Activated CD8-positive, alpha-beta memory T cell treated with anti-CD3 and anti-CD28 coated beads for 4 hours (primary cell): Measurements from ENCODE around the gene VPS35L.
"Not testable (repeated sequence)": the region's sequence is repeated elsewhere in the genome, so short reads cannot be mapped to it uniquely, and the experiment has no call there.

Experiments used
- DNase-seq, 2 donors: peaks; one replicate each; pipeline ENCODE4 v3.0.0-alpha.2; 2020; ENCODE audit warnings: low read depth in 2 of 2

Gene VPS35L

DNA sequence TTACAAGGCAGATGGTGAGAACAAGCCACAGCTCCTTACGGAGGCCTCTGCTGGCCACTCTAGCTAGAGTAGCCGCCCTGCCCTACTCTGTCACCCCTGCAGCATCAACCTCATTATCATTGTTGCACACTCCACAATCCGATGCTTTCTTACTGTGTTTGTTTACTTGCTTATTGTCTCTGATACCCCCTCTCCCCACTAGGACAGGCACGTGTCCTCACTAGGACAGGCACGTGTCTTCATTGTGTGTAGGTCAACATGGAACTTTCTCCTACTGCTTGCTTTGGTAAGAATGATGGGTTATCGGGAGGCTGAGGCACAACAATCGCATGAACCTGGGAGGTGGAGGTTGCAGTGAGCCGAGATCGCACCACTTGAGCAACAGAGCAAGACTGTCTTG is 98.6 kb downstream of the VPS35L start:
- no peak for DNase-seq

GRCh38 chr16:19655242-19655777 is 99.8 kb downstream of the VPS35L start:
- DNase-seq = no peak

DNA sequence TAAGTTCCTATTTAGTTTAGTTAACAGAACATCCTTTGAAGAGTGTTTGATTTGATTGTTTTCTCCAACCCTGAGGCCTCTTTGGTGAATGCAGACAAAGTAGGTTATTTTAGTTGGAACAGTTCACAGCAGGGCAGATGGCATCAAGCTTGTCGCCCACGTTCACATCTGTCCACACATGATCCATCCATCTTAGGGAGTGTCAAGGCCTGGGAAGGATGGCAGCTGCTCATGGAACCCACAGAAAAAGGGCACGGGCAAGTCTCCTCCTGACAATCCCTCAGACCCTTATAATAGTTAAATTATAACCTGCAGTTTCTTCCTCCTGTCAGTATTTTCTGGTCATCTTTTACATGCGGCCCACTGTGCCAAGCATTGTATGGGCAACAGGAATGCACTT is 102.3 kb downstream of the VPS35L start:
- DNase-seq = no peak

GRCh38 chr16:19659554-19659953 is 104.1 kb downstream of the VPS35L start:
- no peak for DNase-seq

DNA sequence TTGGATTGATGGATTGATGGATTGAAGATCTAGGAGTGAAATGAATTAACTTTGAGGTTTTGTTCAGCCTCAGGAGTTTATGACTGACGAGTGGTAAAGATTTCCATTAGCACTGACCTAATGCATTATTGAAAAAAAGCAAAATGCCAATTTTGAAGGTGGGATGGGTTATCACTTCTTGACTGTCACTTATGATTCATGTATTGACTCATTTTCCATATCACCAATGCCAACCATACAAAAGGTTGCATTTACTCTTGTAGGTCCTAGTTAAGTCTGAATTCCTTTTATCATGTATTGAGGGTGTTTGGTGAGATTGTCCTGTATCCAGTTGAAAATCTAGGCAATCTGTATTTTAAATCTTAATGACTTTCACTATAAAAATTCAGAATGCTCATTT is 104.9 kb downstream of the VPS35L start:
- DNase-seq = no peak

DNA sequence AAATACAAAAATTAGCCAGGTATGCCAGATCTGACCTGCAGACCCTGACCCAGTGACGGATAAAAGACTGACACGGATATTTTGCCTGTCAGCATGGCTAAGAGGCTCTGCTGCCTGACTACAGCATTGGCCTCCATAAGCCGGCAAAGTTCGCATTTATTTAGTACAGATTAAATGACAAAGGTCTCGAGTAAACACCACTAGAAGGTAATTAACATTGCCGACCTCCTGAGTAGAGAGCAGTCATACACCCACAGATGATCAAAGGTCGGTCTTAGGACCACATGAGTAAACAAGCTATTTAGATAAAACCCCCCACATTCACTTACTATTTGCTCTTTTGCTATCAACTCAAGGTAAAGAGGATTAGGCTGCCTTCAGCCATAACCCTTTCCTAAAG is 106.8 kb downstream of the VPS35L start:
- DNase-seq = no peak

- DNase-seq = no peak
These were observed 108.7 kb downstream of the VPS35L start for GRCh38 chr16:19664166-19664565.

DNA sequence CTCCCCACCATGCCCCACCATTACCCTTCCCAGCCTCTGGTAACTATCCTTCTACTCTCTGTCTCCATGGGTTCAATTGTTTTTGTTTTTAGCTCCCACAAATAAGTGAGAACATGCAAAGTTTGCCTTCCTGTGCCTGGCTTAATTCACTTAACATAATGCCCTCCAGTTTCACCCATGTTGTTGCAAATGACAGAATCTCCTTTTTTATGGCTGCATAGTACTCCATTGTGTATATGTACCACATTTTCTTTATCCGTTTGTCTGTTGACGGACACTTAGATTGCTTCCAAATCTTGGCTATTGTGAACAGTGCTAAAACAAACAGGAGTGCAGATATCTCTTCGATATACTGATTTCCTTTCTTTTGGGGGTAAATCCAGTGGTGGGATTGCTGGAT is 109.8 kb downstream of the VPS35L start:
- not testable (repeated sequence) for DNase-seq

DNA sequence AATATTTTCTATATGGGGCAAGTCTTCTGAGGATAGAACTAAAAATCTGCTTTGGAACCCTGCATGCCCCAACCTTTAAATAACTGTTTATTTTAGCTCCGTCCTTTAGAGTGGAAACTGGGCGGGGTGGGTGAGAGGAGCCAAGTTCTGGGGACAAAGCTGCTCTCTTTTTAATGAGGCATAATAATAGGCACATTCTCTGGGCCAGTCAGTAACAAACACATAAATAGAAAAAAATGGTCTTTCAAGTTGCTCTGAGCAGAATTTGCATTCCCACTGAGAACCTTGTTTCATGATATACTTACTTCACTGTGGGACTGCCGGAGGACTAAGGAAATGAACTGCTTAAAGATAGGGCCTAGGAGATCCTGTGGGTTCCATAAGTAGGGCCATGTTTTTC is 111.0 kb downstream of the VPS35L start:
- no peak for DNase-seq

DNA sequence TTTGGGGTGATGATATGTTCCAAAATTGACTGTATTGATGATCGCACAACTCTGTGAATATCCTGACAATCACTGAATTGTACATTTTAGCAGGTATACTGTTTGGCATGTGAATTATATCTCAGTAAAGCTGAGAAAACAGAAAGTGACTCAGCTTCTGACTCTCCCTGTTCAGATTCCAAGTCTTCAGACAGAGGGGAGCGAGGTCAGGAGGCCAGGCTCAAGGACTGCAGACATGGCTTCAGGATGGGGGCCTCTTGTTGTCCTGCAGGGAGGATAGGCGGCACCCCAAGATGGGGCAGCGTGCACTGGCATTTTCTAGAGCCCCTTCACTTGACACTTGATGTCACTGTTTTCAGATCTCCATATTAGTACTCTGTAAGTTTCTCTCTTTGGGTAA is 116.9 kb downstream of the VPS35L start:
- no peak for DNase-seq

DNA sequence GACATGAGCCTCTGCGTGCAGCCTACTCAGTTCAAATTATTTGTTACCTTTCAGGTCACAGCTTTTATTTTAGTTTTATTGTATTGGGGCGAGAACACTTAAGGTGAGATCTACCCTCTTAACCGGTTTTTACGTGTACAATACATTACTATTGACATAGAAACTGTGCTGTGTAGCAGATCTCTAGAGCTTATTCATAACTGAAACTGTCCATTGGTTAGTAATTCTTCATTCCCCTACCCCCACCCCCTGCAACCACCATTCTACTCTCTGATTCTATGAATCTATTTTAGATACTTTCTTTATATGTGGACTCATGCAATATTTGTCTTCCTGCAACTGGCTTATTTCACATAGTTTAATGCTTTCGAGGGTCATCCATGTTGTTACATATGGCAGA is 119.0 kb downstream of the VPS35L start:
- DNase-seq = no peak

GRCh38 chr16:19677402-19677801 is 121.9 kb downstream of the VPS35L start:
- no peak for DNase-seq

- no peak for DNase-seq
These were observed 123.3 kb downstream of the VPS35L start for GRCh38 chr16:19678804-19679203.

- not testable (repeated sequence) for DNase-seq
These were observed 123.8 kb downstream of the VPS35L start for GRCh38 chr16:19679281-19679680.

DNA sequence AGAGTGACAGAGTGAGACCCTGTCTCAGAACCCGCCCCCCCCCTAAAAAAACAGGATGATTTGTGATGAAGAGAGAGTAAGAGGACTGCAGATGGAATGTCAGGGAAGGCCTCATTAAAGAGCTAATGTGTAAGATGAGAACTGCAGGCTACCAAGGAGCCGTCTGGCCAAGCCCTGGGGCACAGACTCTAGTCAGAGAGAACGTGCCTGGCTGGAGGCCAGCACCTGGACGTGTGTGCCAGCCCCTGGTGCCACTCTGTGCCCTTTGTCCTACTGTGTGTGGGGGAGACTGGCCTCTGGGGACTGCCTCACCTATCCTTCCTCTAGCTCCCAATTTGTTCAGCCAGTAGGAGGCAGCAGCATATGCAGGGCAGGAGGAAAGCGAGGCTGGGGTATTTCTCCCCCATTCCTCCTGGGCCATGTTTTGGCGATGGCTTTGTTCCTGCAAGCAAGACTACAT is 125.4 kb downstream of the VPS35L start:
- no peak for DNase-seq

DNA sequence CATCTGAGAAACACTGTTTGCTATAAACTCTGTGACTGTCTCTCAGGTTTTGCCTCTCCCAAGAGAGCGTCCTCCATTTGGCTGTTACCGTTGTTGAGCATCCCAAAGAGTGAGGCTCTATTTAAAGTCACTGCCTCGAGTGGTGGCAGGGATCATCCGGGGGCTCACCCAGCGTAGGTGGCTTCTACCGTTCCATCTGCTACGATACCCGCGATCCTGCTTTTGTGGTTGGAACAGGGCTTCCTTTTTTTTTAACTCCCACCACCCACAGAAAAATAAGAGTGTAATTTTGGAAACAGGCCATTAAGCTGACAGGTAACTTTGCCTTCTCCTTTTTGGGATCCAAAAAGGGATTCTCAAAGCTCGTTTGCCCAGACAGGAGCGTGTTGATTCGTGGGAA is 126.1 kb downstream of the VPS35L start:
- DNase-seq = no peak

DNA sequence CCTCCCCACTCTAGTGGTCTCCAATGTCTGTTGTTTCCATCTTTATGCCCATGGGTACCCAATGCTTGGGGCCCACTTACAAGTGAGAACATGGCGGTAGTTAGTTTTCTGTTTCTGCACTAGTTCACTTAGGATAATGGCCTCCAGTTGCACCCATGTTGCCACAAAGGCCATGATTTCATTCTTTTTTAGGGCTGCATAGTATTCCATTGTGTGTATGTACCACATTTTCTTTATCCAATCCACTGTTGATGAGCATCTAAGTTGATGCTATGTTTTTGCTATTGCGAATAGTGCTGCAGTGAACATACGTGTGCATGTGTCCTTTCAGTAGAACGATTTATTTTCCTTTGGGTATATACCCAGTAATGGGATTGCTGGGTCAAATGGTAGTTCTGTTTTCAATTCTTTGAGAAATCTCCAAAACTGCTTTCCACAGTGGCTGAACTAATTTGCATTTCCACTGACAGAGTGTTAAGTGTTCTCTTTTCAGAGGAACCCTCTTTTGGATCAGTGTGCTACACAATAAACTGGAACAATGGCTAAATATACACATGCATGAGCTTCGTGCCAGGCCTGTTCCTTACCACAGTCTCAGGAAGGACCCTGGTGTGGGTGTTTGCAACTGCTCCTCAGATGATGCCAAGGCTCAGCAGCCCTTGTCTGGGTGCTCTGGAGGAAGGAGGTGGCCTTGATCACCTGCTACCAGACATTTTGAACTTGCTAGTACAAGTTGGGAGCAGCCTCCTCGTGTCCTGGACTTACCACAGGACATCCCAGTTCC is 128.1 kb downstream of the VPS35L start:
- no peak for DNase-seq

GRCh38 chr16:19685176-19685575 is 129.7 kb downstream of the VPS35L start:
- no peak for DNase-seq

GRCh38 chr16:19687279-19687678 is 131.8 kb downstream of the VPS35L start:
- DNase-seq = no peak

DNA sequence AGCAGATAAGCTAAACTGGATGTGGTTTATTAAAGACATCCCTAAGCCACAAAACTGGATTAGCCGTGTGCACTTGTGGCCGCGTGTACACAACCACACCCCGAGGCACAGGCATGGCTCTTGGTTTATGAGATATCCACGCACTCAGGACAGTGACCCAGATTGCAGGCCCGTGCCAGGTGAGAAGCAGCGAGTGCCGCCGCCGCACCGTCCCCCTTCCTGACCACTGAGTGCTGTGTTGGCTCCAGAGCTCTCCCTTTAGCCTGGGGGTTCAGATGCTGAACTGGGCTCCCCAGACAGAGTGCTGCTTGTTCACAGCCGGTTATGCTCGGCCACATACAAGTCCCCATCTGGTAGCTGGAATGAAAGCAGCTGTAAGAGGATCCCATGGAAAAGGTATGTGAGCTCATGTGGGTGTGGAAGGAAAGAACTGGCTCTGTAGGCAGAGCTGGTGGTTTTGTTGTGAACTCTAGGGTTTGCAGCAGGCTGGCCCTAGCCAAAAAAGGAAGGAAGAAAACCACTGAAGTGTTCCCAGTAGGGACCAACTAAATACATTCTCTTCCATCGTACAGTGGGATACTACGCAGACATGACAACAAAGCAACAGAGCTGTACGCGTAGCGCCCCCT is 133.0 kb downstream of the VPS35L start:
- DNase-seq = no peak

DNA sequence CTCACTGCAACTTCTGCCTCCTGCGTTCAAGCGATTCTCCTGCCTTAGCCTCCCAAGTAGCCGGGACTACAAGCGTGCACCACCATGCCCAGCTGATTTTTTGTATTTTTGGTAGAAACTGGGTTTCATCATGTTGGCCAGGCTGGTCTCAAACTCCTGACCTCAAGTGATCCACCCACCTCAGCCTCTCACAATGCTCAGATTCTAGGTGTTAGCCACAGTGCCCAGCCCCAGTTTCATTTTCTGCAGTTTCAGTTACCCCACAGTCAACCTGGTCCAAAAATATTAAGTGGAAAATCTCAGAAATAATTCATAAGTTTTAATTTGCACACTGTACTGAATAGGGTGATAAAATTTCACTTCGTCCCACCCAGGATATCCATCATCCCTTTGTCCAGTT is 133.8 kb downstream of the VPS35L start:
- DNase-seq = no peak

- DNase-seq = no peak
These were observed 134.7 kb downstream of the VPS35L start for GRCh38 chr16:19690196-19690595.

DNA sequence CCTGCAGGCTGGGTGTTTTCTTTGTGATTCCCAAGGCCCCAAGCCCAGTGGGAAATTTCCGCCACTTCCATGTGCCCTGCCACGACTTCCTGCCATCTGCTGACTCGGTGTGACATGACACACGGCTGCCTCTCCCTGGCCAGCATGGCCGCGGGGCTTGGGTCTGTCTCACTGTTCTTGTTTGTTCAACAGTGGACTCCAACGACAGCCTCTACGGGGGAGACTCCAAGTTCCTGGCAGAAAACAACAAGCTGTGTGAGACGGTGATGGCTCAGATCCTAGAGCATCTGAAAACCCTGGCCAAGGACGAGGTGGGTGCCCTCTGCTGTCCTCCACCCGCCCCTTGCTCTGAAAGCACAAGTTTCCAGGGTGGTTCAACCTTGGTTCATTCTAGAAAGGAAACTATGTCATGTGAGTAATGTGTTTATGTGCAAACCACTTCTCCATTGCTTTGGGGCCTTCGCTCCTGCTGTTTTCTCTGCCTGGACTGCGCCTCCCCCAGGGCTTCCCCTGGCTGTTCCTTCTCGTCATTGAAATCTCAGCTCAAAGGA is 135.7 kb downstream of the VPS35L start:
- no peak for DNase-seq
